HG02763 (cell line): ENCODE results near the gene HNRNPUL1.

ENCODE experiments used
- ATAC-seq: cut with Tn5 transposase; IDR thresholded peaks from one replicate; pipeline ENCODE4 v1.9.1; 2021; ENCODE audit warnings: mild to moderate bottlenecking, moderate library complexity; ENCODE audit not compliant: unreplicated experiment

The HNRNPUL1 gene

GRCh38 chr19:41233748-41234240 is 30.4 kb upstream of the HNRNPUL1 start:
- ATAC-seq, result no peak

- no peak for ATAC-seq
Measured at GRCh38 chr19:41234512-41235168, 29.5 kb upstream of the HNRNPUL1 start.

GRCh38 chr19:41235480-41235879 is 28.7 kb upstream of the HNRNPUL1 start:
- no peak for ATAC-seq

- ATAC-seq, result no peak
Measured at GRCh38 chr19:41238244-41238643, 25.9 kb upstream of the HNRNPUL1 start.

- no peak for ATAC-seq
Measured at GRCh38 chr19:41239363-41239762, 24.8 kb upstream of the HNRNPUL1 start.

GRCh38 chr19:41239961-41240574 is 24.1 kb upstream of the HNRNPUL1 start:
- ATAC-seq, result no peak

GRCh38 chr19:41241859-41242258 is 22.3 kb upstream of the HNRNPUL1 start:
- ATAC-seq, result no peak

GRCh38 chr19:41244117-41244516 is 20.1 kb upstream of the HNRNPUL1 start:
- no peak for ATAC-seq

- ATAC-seq, result no peak
Measured at GRCh38 chr19:41245843-41246242, 18.3 kb upstream of the HNRNPUL1 start.

- no peak for ATAC-seq
Measured at GRCh38 chr19:41248895-41249294, 15.3 kb upstream of the HNRNPUL1 start.

GRCh38 chr19:41249707-41250423 is 14.3 kb upstream of the HNRNPUL1 start:
- no peak for ATAC-seq

GRCh38 chr19:41253660-41254059 is 10.5 kb upstream of the HNRNPUL1 start:
- no peak for ATAC-seq

GRCh38 chr19:41255171-41255570 is 9.0 kb upstream of the HNRNPUL1 start:
- ATAC-seq, result no peak

- no peak for ATAC-seq
Measured at GRCh38 chr19:41261474-41262190, 2.5 kb upstream of the HNRNPUL1 start.

- ATAC-seq, result peak; percentile 5
Measured at GRCh38 chr19:41263042-41263849, 926 bp upstream of the HNRNPUL1 start.

- no peak for ATAC-seq
Measured at GRCh38 chr19:41264581-41265394, 616 bp downstream of the HNRNPUL1 start.

GRCh38 chr19:41265395-41266153 is 1.4 kb downstream of the HNRNPUL1 start:
- ATAC-seq, result no peak

- no peak for ATAC-seq
Measured at GRCh38 chr19:41269055-41269454, 4.9 kb downstream of the HNRNPUL1 start.

- ATAC-seq, result no peak
Measured at GRCh38 chr19:41269571-41269970, 5.4 kb downstream of the HNRNPUL1 start.
